A549 treated with AZD2906 at 1 μM for 4 hours (cell line): Measurements from ENCODE around the gene PRKD1. TPM values are rescaled to one million over a fixed set of nuclear protein-coding genes. Genes with fewer than 3 reads are reported as not detected.

Experiments used
- total RNA-seq: library from RNA; stranded (reverse); fragments of 200-300 nt; extraction: Qiagen RNA extraction; gene quantifications from 5 replicates; pipeline ENCODE4 v1.2.3, GENCODE V29; 2022

Gene PRKD1
- total RNA-seq = 2.3 to 2.6 TPM (median 2.4 TPM) in 5 replicates

GRCh38 chr14:29927376-29928116, at the start of gene PRKD1:
Gene PRKD1 (minus strand): TSS chr14:29927847.

